SKM-1 (cell line): Measurements from ENCODE around the gene GPR37L1.

Source experiments
- DNase-seq: peaks from one replicate; lab custom pipeline; 2025; ENCODE audit not compliant: unreplicated experiment; lab: John Stamatoyannopoulos, UW

Gene GPR37L1

GRCh38 chr1:202122639-202123335 is at the start of gene GPR37L1:
Gene GPR37L1, plus strand, starts transcription at chr1:202122917. Its CDS starts 47 bp downstream, at chr1:202122964.
- DNase-seq = no peak

- no peak for DNase-seq
Measured at GRCh38 chr1:202073206-202073605, 49.5 kb upstream of the GPR37L1 start.

GRCh38 chr1:202074985-202075384 is 47.7 kb upstream of the GPR37L1 start:
- DNase-seq = no peak

- no peak for DNase-seq
Measured at GRCh38 chr1:202075389-202075788, 47.3 kb upstream of the GPR37L1 start.

GRCh38 chr1:202076050-202076511 is 46.6 kb upstream of the GPR37L1 start:
- no peak for DNase-seq

- DNase-seq = no peak
Measured at GRCh38 chr1:202078241-202078640, 44.5 kb upstream of the GPR37L1 start.

GRCh38 chr1:202081992-202082391 is 40.7 kb upstream of the GPR37L1 start:
- DNase-seq = no peak

- no peak for DNase-seq
Measured at GRCh38 chr1:202084791-202085681, 37.7 kb upstream of the GPR37L1 start.

- DNase-seq = no peak
Measured at GRCh38 chr1:202085682-202086373, 36.9 kb upstream of the GPR37L1 start.

GRCh38 chr1:202086579-202087350 is 36.0 kb upstream of the GPR37L1 start:
- no peak for DNase-seq

GRCh38 chr1:202088206-202088605 is 34.5 kb upstream of the GPR37L1 start:
- DNase-seq = no peak

- no peak for DNase-seq
Measured at GRCh38 chr1:202090994-202091393, 31.7 kb upstream of the GPR37L1 start.

GRCh38 chr1:202093858-202094257 is 28.9 kb upstream of the GPR37L1 start:
- DNase-seq = no peak

GRCh38 chr1:202101184-202101583 is 21.5 kb upstream of the GPR37L1 start:
- no peak for DNase-seq

- DNase-seq = no peak
Measured at GRCh38 chr1:202104073-202104472, 18.6 kb upstream of the GPR37L1 start.

GRCh38 chr1:202105571-202106339 is 17.0 kb upstream of the GPR37L1 start:
- DNase-seq = no peak

GRCh38 chr1:202106340-202107254 is 16.1 kb upstream of the GPR37L1 start:
- no peak for DNase-seq

GRCh38 chr1:202107321-202107761 is 15.4 kb upstream of the GPR37L1 start:
- no peak for DNase-seq
